Mesendoderm (in vitro differentiated cells): ENCODE results near the gene CALHM3.

Experiments
- DNase-seq: peaks from one replicate; pipeline ENCODE4 v3.0.0; 2013
- H2AK5ac ChIP-seq: 2 replicates; pipeline ENCODE4 v1.6.1; 2013; ENCODE audit warnings: low read length, inconsistent platforms
- H2BK120ac ChIP-seq: 2 replicates; pipeline ENCODE4 v1.6.1; 2013; ENCODE audit warnings: low read depth, mild to moderate bottlenecking, low read length, moderate library complexity, mixed read lengths
- H2BK15ac ChIP-seq: replicated peaks from 2 replicates; pipeline ENCODE4 v1.6.1; 2013; ENCODE audit warnings: low read depth, mild to moderate bottlenecking, moderate library complexity
- H2BK5ac ChIP-seq: 2 replicates; pipeline ENCODE4 v1.6.1; 2013; ENCODE audit warnings: low read length, inconsistent platforms
- H3K18ac ChIP-seq: 2 replicates; pipeline ENCODE4 v1.6.1; 2013; ENCODE audit warnings: mild to moderate bottlenecking, low read length, mixed read lengths
- H3K23ac ChIP-seq: one replicate; pipeline ENCODE4 v1.6.1; 2013; ENCODE audit warnings: low read length
- H3K27ac ChIP-seq: 2 replicates; pipeline ENCODE4 v1.5.1; 2013; ENCODE audit warnings: low read depth, mild to moderate bottlenecking, inconsistent platforms, low read length, moderate library complexity
- H3K27me3 ChIP-seq: 2 replicates; pipeline ENCODE4 v1.6.1; 2013; ENCODE audit warnings: low read length, control low read depth, mild to moderate bottlenecking, inconsistent platforms; ENCODE audit not compliant: insufficient read depth, poor library complexity
- H3K36me3 ChIP-seq: 2 replicates; pipeline ENCODE4 v1.6.1; 2013; ENCODE audit warnings: low read length, inconsistent platforms; ENCODE audit not compliant: control insufficient read depth, insufficient read depth
- H3K4ac ChIP-seq: one replicate; pipeline ENCODE4 v1.6.1; 2013; ENCODE audit warnings: low read depth, mild to moderate bottlenecking, low read length, moderate library complexity
- H3K4me1 ChIP-seq: 2 replicates; pipeline ENCODE4 v1.6.1; 2013; ENCODE audit warnings: low read depth, low read length, inconsistent platforms; ENCODE audit not compliant: control insufficient read depth
- H3K4me2 ChIP-seq: 2 replicates; pipeline ENCODE4 v1.6.1; 2013; ENCODE audit warnings: low read length
- H3K4me3 ChIP-seq: 2 replicates; pipeline ENCODE4 v1.5.1; 2013; ENCODE audit warnings: mild to moderate bottlenecking, low read length
- H3K56ac ChIP-seq: one replicate; pipeline ENCODE4 v1.6.1; 2013; ENCODE audit warnings: low read length
- H3K79me1 ChIP-seq: 2 replicates; pipeline ENCODE4 v1.6.1; 2013; ENCODE audit warnings: low read length, inconsistent platforms
- H3K79me2 ChIP-seq: 2 replicates; pipeline ENCODE4 v1.6.1; 2013; ENCODE audit warnings: mild to moderate bottlenecking, low read length; ENCODE audit not compliant: control insufficient read depth, insufficient read depth
- H3K9ac ChIP-seq: 2 replicates; pipeline ENCODE4 v1.6.1; 2013; ENCODE audit warnings: low read length, inconsistent platforms
- H4K5ac ChIP-seq: one replicate; pipeline ENCODE4 v1.6.1; 2013; ENCODE audit warnings: low read length
- H4K8ac ChIP-seq: one replicate; pipeline ENCODE4 v1.6.1; 2013; ENCODE audit warnings: low read depth, mild to moderate bottlenecking, control low read depth, low read length, moderate library complexity
- WGBS: extraction: QIAGEN DNeasy Blood & Tissue Kit; methylation state at CpG from one replicate; pipeline ENCODE4 v1.1.7; 2013; ENCODE audit warnings: low lambda C conversion rate, missing lambda C conversion rate; ENCODE audit not compliant: insufficient coverage; ENCODE audit errors: extremely low coverage; 5-methylcytosine and 5-hydroxymethylcytosine counted together

The CALHM3 gene

GRCh38 chr10:103493362-103493915 lies 14.4 kb upstream of the CALHM3 start, which contains the start of gene NEURL1:
NEURL1 (plus strand) TSS chr10:103493705; CDS start chr10:103494388, 683 bp downstream.
- H2BK120ac ChIP-seq: no peak within 1 kb of the TSS
- H4K8ac ChIP-seq: no peak within 1 kb of the TSS
- no peaks in the 10 kb centered on the region for H3K36me3 ChIP-seq
- peak; percentile 58 for DNase-seq
- H3K23ac ChIP-seq: no peak within 1 kb of the TSS
- no peak within 1 kb of the TSS for H3K4me3 ChIP-seq
- H3K27me3 ChIP-seq: peaks cover 23% of the 10 kb centered on the region
- no peak within 1 kb of the TSS for H4K5ac ChIP-seq
- no peak within 1 kb of the TSS for H2BK5ac ChIP-seq
- no peak within 1 kb of the TSS for H2AK5ac ChIP-seq
- no peak within 1 kb of the TSS for H3K4ac ChIP-seq
- H3K18ac ChIP-seq: no peak within 1 kb of the TSS
- H3K79me2 ChIP-seq: no peaks in the 10 kb centered on the region
- no peaks in the 10 kb centered on the region for H3K79me1 ChIP-seq
- H3K4me2 ChIP-seq: peak within 1 kb of the TSS; percentile 73
- H3K56ac ChIP-seq: peak within 1 kb of the TSS; percentile 15
- H2BK15ac ChIP-seq: no peak within 1 kb of the TSS
- no peak within 1 kb of the TSS for H3K27ac ChIP-seq
- H3K9ac ChIP-seq: peak within 1 kb of the TSS; percentile 21
- no CpG with 5 or more reads among the region's 65 CpGs for WGBS
- H3K4me1 ChIP-seq: no peaks in the 10 kb centered on the region

- Histone ChIP-seq H3K23ac (no peak overlapping the region), H4K8ac (no peak overlapping the region), H3K79me2 (no peaks in the 10 kb centered on the region), H4K5ac (no peak overlapping the region), H3K9ac (no peak overlapping the region), H2AK5ac (no peak overlapping the region), H2BK5ac (no peak overlapping the region), H3K79me1 (no peaks in the 10 kb centered on the region), H3K56ac (no peak overlapping the region), H3K4me2 (no peak overlapping the region), H3K4ac (no peak overlapping the region), H3K4me3 (no peak overlapping the region), H3K27me3 (peaks cover 23% of the 10 kb centered on the region), H3K4me1 (no peaks in the 10 kb centered on the region), H3K27ac (no peak overlapping the region), H2BK120ac (no peak overlapping the region), H3K18ac (no peak overlapping the region), H3K36me3 (no peaks in the 10 kb centered on the region), H2BK15ac (no peak overlapping the region)
- WGBS: no CpG with 5 or more reads among the region's 5 CpGs
- DNase-seq: no peak
Observed at GRCh38 chr10:103492655-103493261, 13.7 kb upstream of the CALHM3 start.

- Histone ChIP-seq H3K27me3 (peaks cover 22% of the 10 kb centered on the region), H3K79me1 (no peaks in the 10 kb centered on the region), H2BK120ac (no peak overlapping the region), H3K4me2 (no peak overlapping the region), H3K27ac (no peak overlapping the region), H4K8ac (no peak overlapping the region), H3K18ac (no peak overlapping the region), H2BK5ac (no peak overlapping the region), H4K5ac (no peak overlapping the region), H3K23ac (no peak overlapping the region), H3K4me1 (no peaks in the 10 kb centered on the region), H3K79me2 (no peaks in the 10 kb centered on the region), H3K4me3 (no peak overlapping the region), H3K56ac (no peak overlapping the region), H3K9ac (no peak overlapping the region), H3K36me3 (no peaks in the 10 kb centered on the region), H2BK15ac (no peak overlapping the region), H3K4ac (no peak overlapping the region), H2AK5ac (no peak overlapping the region)
- peak; percentile 84 for DNase-seq
- WGBS: no CpG with 5 or more reads among the region's 7 CpGs
Observed at GRCh38 chr10:103491729-103492364, 12.8 kb upstream of the CALHM3 start.

GRCh38 chr10:103490986-103491314 lies 11.9 kb upstream of the CALHM3 start:
- H3K27me3 ChIP-seq: peaks cover 21% of the 10 kb centered on the region
- no peak overlapping the region for H3K56ac ChIP-seq
- H3K4ac ChIP-seq: no peak overlapping the region
- no CpG with 5 or more reads among the region's 1 CpG for WGBS
- no peaks in the 10 kb centered on the region for H3K4me1 ChIP-seq
- no peak overlapping the region for H4K8ac ChIP-seq
- H3K18ac ChIP-seq: no peak overlapping the region
- H2AK5ac ChIP-seq: no peak overlapping the region
- no peak for DNase-seq
- no peak overlapping the region for H2BK120ac ChIP-seq
- H3K36me3 ChIP-seq: no peaks in the 10 kb centered on the region
- H2BK15ac ChIP-seq: no peak overlapping the region
- H3K79me2 ChIP-seq: no peaks in the 10 kb centered on the region
- no peak overlapping the region for H3K4me3 ChIP-seq
- no peak overlapping the region for H3K27ac ChIP-seq
- H3K79me1 ChIP-seq: no peaks in the 10 kb centered on the region
- H3K4me2 ChIP-seq: no peak overlapping the region
- no peak overlapping the region for H3K9ac ChIP-seq
- H3K23ac ChIP-seq: no peak overlapping the region
- H4K5ac ChIP-seq: no peak overlapping the region
- no peak overlapping the region for H2BK5ac ChIP-seq

- Histone ChIP-seq H3K9ac (no peak overlapping the region), H2BK5ac (no peak overlapping the region), H2BK15ac (no peak overlapping the region), H3K4me3 (no peak overlapping the region), H4K5ac (no peak overlapping the region), H3K36me3 (no peaks in the 10 kb centered on the region), H3K4me2 (no peak overlapping the region), H3K18ac (no peak overlapping the region), H4K8ac (no peak overlapping the region), H3K79me2 (no peaks in the 10 kb centered on the region), H2BK120ac (no peak overlapping the region), H3K27ac (no peak overlapping the region), H3K79me1 (no peaks in the 10 kb centered on the region), H3K27me3 (no peaks in the 10 kb centered on the region), H3K4me1 (no peaks in the 10 kb centered on the region), H2AK5ac (no peak overlapping the region), H3K4ac (no peak overlapping the region), H3K56ac (no peak overlapping the region), H3K23ac (no peak overlapping the region)
- DNase-seq: no peak
- no CpG with 5 or more reads among the region's 2 CpGs for WGBS
Observed at GRCh38 chr10:103487410-103487708, 8.3 kb upstream of the CALHM3 start.
